Measurements from ENCODE around the gene FSHR. TPM values are rescaled to one million over a fixed set of nuclear protein-coding genes. Genes with fewer than 3 reads are reported as not detected.

Gene FSHR
- total and polyA plus RNA-seq, 2 donors (not counting 3 experiments of a cell fraction or from before 2014, with no cell fraction given): not detected

DNA sequence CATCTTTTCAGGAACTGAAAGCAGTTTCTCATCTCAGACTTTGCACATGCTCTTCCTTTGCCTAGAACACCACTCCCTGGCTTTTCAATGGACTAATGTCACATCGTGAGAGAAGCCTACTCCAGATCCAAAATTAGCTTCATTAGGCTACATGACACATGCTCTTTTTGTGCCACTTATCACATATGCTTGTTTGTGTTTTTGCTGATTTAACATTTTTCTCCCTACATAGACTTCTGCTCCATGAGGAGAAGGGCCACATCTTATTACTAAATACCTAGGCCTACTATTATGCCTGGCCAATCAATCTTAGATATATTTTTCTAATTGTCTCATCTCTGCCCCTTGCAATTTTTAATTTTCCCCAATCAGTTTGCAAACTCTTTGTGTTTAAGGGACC is 212.4 kb downstream of the FSHR start:
- Histone ChIP-seq H4K20me1 (replicated peaks; ENCODE audit: control insufficient read depth, extremely low read depth, insufficient read depth, low read length) (no peaks in the 10 kb centered on the region), H2AFZ (ENCODE audit: low read depth, low read length) (no peak overlapping the region), H3K9me1 (replicated peaks; ENCODE audit: control insufficient read depth, extremely low read depth, insufficient read depth, low read length) (no peaks in the 10 kb centered on the region), H3K4me2 (ENCODE audit: insufficient read depth, low read length) (no peak overlapping the region), H3K79me2 (ENCODE audit: control insufficient read depth, insufficient read depth, low read length) (no peaks in the 10 kb centered on the region), H3K4me3 (replicated peaks in 1 of 3; ENCODE audit: insufficient read depth in 1 of 3, low read depth in 1 of 3, low read length in 3 of 3) (no peak overlapping the region), H3K36me3 (ENCODE audit: control insufficient read depth in 2 of 2, extremely low read depth in 1 of 2, insufficient read depth in 2 of 2, low read length in 2 of 2) (no peaks in the 10 kb centered on the region), H3K27ac (ENCODE audit: insufficient read depth, low read depth, low read length) (no peak overlapping the region), H3K9me3 (replicated peaks; ENCODE audit: control insufficient read depth, insufficient read depth, low read length) (no peaks in the 10 kb centered on the region), H3K27me3 (ENCODE audit: control insufficient read depth in 2 of 2, insufficient read depth in 2 of 2, low read length in 2 of 2) (no peaks in the 10 kb centered on the region), H3K4me1 (ENCODE audit: control insufficient read depth, extremely low read depth, insufficient read depth, low read length) (no peaks in the 10 kb centered on the region), H3K9ac (replicated peaks; ENCODE audit: extremely low read depth, insufficient read depth, low read length) (no peak overlapping the region)
- FAIRE-seq: no peak
- intact Hi-C loops (cut with micrococcal nuclease) (no loop called here), dilution Hi-C loops (cut with MboI; ENCODE audit: extremely low pct_ligation_motif_present, low sequenced_read_pairs) (no loop called here)
- TF ChIP-seq, protein P1, sequence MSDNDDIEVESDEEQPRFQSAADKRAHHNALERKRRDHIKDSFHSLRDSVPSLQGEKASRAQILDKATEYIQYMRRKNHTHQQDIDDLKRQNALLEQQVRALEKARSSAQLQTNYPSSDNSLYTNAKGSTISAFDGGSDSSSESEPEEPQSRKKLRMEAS (IDR thresholded peaks at IDR 0.05; ENCODE audit: insufficient read depth, insufficient read length): no peak
- TF ChIP-seq POLR2AphosphoS5 (IDR thresholded peaks at IDR 0.05; ENCODE audit: insufficient read depth, low read depth, low read length) (no peak), GATA2 (IDR thresholded peaks at IDR 0.05; ENCODE audit: insufficient read depth, insufficient read length, low read depth, low read length) (no peak), JUN (IDR thresholded peaks at IDR 0.05; ENCODE audit: borderline replicate concordance, insufficient read depth, insufficient read length, low read depth) (no peak), FOS (IDR thresholded peaks at IDR 0.05; ENCODE audit: borderline replicate concordance, insufficient read depth, low read length) (no peak), POLR2A (IDR thresholded peaks at IDR 0.05; ENCODE audit: low read depth, low read length) (no peak), EZH2 (IDR thresholded peaks at IDR 0.05; ENCODE audit: borderline replicate concordance, low read depth, low read length, severe bottlenecking) (no peak)
- ChIA-PET CTCF (no interaction called here), POLR2A (no interaction called here)
- no peak for DNase-seq (ENCODE audit: low read depth, low spot score)
- BruUV-seq (replicated peaks): no TSS peak

GRCh38 chr2:48941456-48941855 is 212.9 kb downstream of the FSHR start:
- no peaks in the 10 kb centered on the region for H3K4me1 ChIP-seq (ENCODE audit: control insufficient read depth, extremely low read depth, insufficient read depth, low read length)
- no peak overlapping the region for H3K4me3 ChIP-seq (replicated peaks in 1 of 3; ENCODE audit: insufficient read depth in 1 of 3, low read depth in 1 of 3, low read length in 3 of 3)

More at GRCh38 chr2:48941456-48941855, 212.9 kb downstream of the FSHR start:
- Histone ChIP-seq H3K79me2 (ENCODE audit: control insufficient read depth, insufficient read depth, low read length) (no peaks in the 10 kb centered on the region), H3K9me1 (replicated peaks; ENCODE audit: control insufficient read depth, extremely low read depth, insufficient read depth, low read length) (no peaks in the 10 kb centered on the region), H3K27ac (ENCODE audit: insufficient read depth, low read depth, low read length) (no peak overlapping the region), H3K27me3 (ENCODE audit: control insufficient read depth in 2 of 2, insufficient read depth in 2 of 2, low read length in 2 of 2) (no peaks in the 10 kb centered on the region), H3K9ac (replicated peaks; ENCODE audit: extremely low read depth, insufficient read depth, low read length) (no peak overlapping the region), H4K20me1 (replicated peaks; ENCODE audit: control insufficient read depth, extremely low read depth, insufficient read depth, low read length) (no peaks in the 10 kb centered on the region), H3K4me2 (ENCODE audit: insufficient read depth, low read length) (no peak overlapping the region), H3K36me3 (ENCODE audit: control insufficient read depth in 2 of 2, extremely low read depth in 1 of 2, insufficient read depth in 2 of 2, low read length in 2 of 2) (no peaks in the 10 kb centered on the region), H3K9me3 (replicated peaks; ENCODE audit: control insufficient read depth, insufficient read depth, low read length) (no peaks in the 10 kb centered on the region), H2AFZ (ENCODE audit: low read depth, low read length) (no peak overlapping the region)
- CTCF ChIA-PET: no interaction called here
- TF ChIP-seq, protein P1 (IDR thresholded peaks at IDR 0.05; ENCODE audit: insufficient read depth, insufficient read length): no peak
- TF ChIP-seq EZH2 (IDR thresholded peaks at IDR 0.05; ENCODE audit: borderline replicate concordance, low read depth, low read length, severe bottlenecking) (no peak), POLR2A (IDR thresholded peaks at IDR 0.05; ENCODE audit: low read depth, low read length) (no peak), CTCF (IDR thresholded peaks at IDR 0.05; ENCODE audit: extremely low read depth in 1 of 2, insufficient read depth in 1 of 2, low read depth in 1 of 2, low read length in 2 of 2) (no peak), MYC (IDR thresholded peaks at IDR 0.05; ENCODE audit: low read depth, low read length) (no peak), POLR2AphosphoS5 (IDR thresholded peaks at IDR 0.05; ENCODE audit: insufficient read depth, low read depth, low read length) (no peak), FOS (IDR thresholded peaks at IDR 0.05; ENCODE audit: borderline replicate concordance, insufficient read depth, low read length) (no peak), GATA2 (IDR thresholded peaks at IDR 0.05; ENCODE audit: insufficient read depth, insufficient read length, low read depth, low read length) (no peak), JUN (IDR thresholded peaks at IDR 0.05; ENCODE audit: borderline replicate concordance, insufficient read depth, insufficient read length, low read depth) (no peak)
- intact Hi-C loops (cut with micrococcal nuclease): no loop called here
- POLR2A ChIA-PET: no interaction called here
- FAIRE-seq (no peak), DNase-seq (ENCODE audit: low read depth, low spot score) (no peak)
- BruUV-seq (replicated peaks): no TSS peak
- dilution Hi-C loops (cut with MboI; ENCODE audit: extremely low pct_ligation_motif_present, low sequenced_read_pairs): no loop called here

Measured in endothelial cell of umbilical vein (primary cell).